ENCODE results near the gene HAVCR1. TPM values are rescaled to one million over a fixed set of nuclear protein-coding genes. Genes with fewer than 3 reads are reported as not detected.

Gene HAVCR1
- total and polyA plus RNA-seq, 12 donors = 0.15 to 0.36 (median 0.19) TPM; not detected in 9

DNA sequence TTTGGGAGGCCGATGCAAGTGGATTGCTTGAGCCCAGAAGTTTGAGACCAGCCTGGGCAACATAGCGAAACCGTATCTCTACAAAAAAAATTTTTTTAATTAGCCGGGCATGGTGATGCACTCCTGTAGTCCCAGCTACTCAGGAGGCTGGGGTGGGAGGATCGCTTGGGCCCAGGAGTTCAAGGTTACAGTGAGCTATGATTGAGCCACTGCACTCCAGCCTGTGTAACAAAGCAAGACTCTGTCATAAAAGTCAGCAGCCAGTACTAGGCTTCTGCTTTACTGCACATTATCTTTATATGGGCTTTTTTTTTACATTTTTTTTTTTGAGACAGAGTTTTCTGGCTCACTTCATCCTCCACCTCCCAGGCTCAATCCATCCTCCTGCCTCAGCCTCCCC lies 9.4 kb upstream of the HAVCR1 start:
- H3K4me3 ChIP-seq = no peak overlapping the region

DNA sequence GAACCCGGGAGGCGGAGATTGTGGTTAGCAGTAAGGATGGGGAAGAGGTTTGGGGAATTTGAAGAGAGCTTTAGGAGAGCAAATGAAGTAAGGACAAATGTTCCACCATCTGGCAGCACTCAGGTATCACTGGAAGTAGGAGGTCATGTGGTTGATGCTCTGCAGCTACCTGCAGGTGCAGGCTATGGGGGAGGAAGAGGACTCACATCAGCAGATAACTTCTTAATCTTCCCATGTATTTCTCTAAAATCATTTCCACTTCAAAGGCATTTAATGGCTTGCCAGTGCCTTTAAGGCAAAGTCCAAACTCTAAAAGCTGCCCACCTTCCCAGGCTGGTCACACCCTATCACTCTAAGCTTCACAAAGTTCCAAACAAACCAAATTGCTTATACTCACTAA lies 8.1 kb upstream of the HAVCR1 start:
- no peak overlapping the region for H3K27ac ChIP-seq
- WGBS, 2 donors = 49 to 68% methylated on average over 2 of the region's 2 CpGs

More for the DNA sequence above, 9.4 kb upstream of the HAVCR1 start:
- TF ChIP-seq, protein P1, sequence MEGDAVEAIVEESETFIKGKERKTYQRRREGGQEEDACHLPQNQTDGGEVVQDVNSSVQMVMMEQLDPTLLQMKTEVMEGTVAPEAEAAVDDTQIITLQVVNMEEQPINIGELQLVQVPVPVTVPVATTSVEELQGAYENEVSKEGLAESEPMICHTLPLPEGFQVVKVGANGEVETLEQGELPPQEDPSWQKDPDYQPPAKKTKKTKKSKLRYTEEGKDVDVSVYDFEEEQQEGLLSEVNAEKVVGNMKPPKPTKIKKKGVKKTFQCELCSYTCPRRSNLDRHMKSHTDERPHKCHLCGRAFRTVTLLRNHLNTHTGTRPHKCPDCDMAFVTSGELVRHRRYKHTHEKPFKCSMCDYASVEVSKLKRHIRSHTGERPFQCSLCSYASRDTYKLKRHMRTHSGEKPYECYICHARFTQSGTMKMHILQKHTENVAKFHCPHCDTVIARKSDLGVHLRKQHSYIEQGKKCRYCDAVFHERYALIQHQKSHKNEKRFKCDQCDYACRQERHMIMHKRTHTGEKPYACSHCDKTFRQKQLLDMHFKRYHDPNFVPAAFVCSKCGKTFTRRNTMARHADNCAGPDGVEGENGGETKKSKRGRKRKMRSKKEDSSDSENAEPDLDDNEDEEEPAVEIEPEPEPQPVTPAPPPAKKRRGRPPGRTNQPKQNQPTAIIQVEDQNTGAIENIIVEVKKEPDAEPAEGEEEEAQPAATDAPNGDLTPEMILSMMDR (IDR thresholded peaks at IDR 0.05) = no peak
- Histone ChIP-seq H3K9me3 (no peaks in the 10 kb centered on the region), H3K4me1 (no peaks in the 10 kb centered on the region), H3K27ac (no peak overlapping the region), H3K27me3 (no peaks in the 10 kb centered on the region), H3K36me3 (no peaks in the 10 kb centered on the region)
- intact Hi-C loops (cut with DNase I) = no loop called here
- ATAC-seq (no peak), DNase-seq (no peak)
- WGBS, 2 donors = 93 to 96% methylated on average over 5 of the region's 5 CpGs

DNA sequence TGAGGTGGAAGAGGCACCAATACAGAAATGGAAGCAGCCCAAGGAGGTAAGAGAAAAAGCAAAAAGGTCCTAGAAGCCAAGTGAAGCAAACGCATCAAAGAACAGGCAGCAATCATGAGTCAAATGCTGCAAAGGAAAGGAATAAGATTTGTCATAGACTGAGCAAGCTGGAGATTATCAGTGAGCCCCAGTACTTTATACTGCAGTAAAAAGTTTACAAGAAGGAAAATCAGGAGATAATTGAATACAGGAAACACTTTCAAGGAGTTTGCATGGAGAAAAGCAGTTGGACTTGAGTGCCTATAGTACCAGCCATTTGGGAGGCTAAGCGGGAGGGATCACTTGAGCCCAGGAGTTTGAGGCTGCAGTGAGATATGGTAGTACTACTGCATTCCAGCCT lies 7.2 kb upstream of the HAVCR1 start:
- DNase-seq = no peak
- intact Hi-C loops (cut with DNase I) = no loop called here

More for the DNA sequence above, 8.1 kb upstream of the HAVCR1 start:
- H3K36me3 ChIP-seq = no peaks in the 10 kb centered on the region
- H3K27me3 ChIP-seq = no peaks in the 10 kb centered on the region
- no peaks in the 10 kb centered on the region for H3K9me3 ChIP-seq
- H3K4me3 ChIP-seq = no peak overlapping the region
- no peaks in the 10 kb centered on the region for H3K4me1 ChIP-seq
- intact Hi-C loops (cut with DNase I) = no loop called here
- DNase-seq (no peak), ATAC-seq (no peak)
- TF ChIP-seq, protein P1 (IDR thresholded peaks at IDR 0.05) = no peak

DNA sequence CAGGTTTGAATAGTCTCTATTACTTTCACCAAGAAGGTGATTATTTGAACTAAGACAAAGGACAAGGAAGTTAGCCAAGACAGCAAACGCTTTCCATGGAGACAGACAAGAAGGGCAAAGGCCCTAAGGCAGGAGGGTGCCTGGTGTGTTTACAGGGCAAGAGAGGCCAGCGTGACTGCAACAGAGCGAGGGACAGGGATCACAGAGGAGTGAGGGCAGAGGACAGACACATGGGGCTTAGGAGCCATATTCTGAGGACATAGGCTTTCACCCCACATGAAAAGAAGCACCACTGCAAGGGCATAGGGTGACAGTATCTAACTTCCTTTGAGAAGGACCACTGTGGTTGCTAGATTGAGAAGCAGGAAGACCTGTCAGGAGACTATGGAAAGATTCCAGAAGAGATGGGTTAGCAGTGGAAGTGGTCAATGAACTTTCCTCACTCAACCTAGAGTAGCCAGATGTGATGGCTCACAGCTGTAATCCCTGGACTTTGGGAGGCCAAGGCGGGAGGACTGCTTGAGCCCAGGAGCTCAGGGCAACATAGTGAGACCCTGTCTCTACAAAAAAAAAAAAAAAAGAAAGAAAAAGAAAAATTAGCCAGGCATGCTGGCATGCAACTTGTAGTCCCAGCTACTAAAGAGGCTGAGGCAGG lies 5.0 kb upstream of the HAVCR1 start:
- Histone ChIP-seq H3K27me3 (no peaks in the 10 kb centered on the region), H3K27ac (no peak overlapping the region), H3K9me3 (no peaks in the 10 kb centered on the region), H3K4me3 (no peak overlapping the region), H3K36me3 (no peaks in the 10 kb centered on the region), H3K4me1 (no peaks in the 10 kb centered on the region)
- WGBS, 2 donors = 88% methylated on average over 4 of the region's 4 CpGs
- intact Hi-C loops (cut with DNase I) = no loop called here
- DNase-seq (no peak), ATAC-seq (no peak)
- TF ChIP-seq, protein P1 (IDR thresholded peaks at IDR 0.05) = no peak

More for the DNA sequence above, 7.2 kb upstream of the HAVCR1 start:
- H3K27me3 ChIP-seq = no peaks in the 10 kb centered on the region
- WGBS, 2 donors = 76 to 80% methylated on average over 2 of the region's 2 CpGs
- TF ChIP-seq, protein P1 (IDR thresholded peaks at IDR 0.05) = no peak
- no peak for ATAC-seq
- H3K27ac ChIP-seq = no peak overlapping the region
- no peaks in the 10 kb centered on the region for H3K36me3 ChIP-seq
- no peaks in the 10 kb centered on the region for H3K9me3 ChIP-seq
- H3K4me1 ChIP-seq = no peaks in the 10 kb centered on the region
- no peak overlapping the region for H3K4me3 ChIP-seq
